ENCODE results near the gene GREM1. TPM values are rescaled to one million over a fixed set of nuclear protein-coding genes. Genes with fewer than 3 reads are reported as not detected.

The GREM1 gene
- total RNA-seq, 1 experiment from 2014 or later: 0.66 TPM

DNA sequence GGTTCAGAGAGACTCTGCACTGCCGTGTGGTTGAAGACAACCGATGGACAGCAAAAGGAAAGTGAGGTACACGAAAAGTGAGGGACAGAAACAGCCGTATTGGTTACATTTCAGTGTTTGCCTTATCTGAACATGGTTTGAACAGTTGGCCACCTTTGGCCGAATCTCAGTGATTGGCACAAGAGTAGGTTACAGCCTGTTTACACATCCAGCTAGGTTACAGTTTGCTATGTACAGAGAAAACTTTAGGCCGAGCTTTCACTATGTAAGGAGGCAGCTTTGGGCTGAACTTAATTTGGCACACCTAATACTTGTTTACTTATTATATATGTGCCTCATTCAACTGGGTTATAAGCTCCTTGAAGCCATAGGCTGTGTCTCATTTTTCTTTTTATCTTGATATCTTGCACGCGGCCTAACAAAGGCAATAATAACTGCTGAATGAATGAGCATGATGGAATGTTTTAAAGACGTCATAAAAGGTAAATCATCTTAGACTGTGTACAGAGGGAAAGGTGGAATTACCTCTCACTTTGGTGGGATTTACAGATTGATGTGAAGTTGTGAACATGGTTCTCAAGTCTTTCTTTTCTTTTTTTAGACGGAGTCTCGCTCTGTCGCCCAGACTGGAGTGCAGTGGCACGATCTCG lies 17.2 kb upstream of the GREM1 start (continued):
- TF ChIP-seq ELF1 (IDR thresholded peaks at IDR 0.05; ENCODE audit: borderline replicate concordance, low read depth) (no peak), SRF (IDR thresholded peaks at IDR 0.05; ENCODE audit: low read depth) (no peak), EGR1 (IDR thresholded peaks at IDR 0.05; ENCODE audit: low read depth) (no peak), FOSL1 (IDR thresholded peaks at IDR 0.05; ENCODE audit: low read depth) (no peak)
- TF ChIP-seq, protein P1, sequence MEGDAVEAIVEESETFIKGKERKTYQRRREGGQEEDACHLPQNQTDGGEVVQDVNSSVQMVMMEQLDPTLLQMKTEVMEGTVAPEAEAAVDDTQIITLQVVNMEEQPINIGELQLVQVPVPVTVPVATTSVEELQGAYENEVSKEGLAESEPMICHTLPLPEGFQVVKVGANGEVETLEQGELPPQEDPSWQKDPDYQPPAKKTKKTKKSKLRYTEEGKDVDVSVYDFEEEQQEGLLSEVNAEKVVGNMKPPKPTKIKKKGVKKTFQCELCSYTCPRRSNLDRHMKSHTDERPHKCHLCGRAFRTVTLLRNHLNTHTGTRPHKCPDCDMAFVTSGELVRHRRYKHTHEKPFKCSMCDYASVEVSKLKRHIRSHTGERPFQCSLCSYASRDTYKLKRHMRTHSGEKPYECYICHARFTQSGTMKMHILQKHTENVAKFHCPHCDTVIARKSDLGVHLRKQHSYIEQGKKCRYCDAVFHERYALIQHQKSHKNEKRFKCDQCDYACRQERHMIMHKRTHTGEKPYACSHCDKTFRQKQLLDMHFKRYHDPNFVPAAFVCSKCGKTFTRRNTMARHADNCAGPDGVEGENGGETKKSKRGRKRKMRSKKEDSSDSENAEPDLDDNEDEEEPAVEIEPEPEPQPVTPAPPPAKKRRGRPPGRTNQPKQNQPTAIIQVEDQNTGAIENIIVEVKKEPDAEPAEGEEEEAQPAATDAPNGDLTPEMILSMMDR (IDR thresholded peaks at IDR 0.05 in 2 of 3, conservative IDR thresholded peaks at IDR 0.05 in 1 of 3; ENCODE audit: borderline replicate concordance in 1 of 3, insufficient read depth in 1 of 3, low read depth in 2 of 3, low read length in 2 of 3): no peak

DNA sequence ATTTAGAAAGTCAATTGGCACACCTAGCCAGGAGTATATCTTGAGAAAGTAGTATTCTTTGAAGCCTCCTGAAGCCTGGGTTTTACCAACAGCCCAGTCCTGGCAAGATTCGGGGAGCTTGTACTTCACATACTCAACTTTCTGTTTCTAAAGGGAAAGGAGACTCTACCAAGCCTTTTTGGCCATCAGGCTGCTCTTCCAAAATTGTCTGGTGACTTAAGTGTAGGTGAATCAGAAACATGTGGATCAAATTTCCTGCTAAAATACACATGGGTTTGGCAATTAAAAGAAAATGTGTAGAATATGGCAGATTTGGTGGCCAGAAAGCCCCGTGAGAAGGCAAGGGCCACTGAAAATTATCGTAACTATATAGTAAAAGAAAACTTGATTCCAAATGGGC lies 15.9 kb upstream of the GREM1 start:
- no peaks in the 10 kb centered on the region for H3K27me3 ChIP-seq (ENCODE audit: insufficient read depth, low read length)
- no peaks in the 10 kb centered on the region for H4K20me1 ChIP-seq (ENCODE audit: insufficient read depth)
- H2AFZ ChIP-seq (ENCODE audit: low read depth, low read length, poor library complexity, severe bottlenecking): no peak overlapping the region
- TF ChIP-seq TCF7L2 (IDR thresholded peaks at IDR 0.05; ENCODE audit: borderline replicate concordance, extremely low read depth, insufficient read depth, insufficient read length) (no peak), CBX3 (IDR thresholded peaks at IDR 0.05; ENCODE audit: low read depth) (no peak), EZH2phosphoT487 (IDR thresholded peaks at IDR 0.05; ENCODE audit: borderline replicate concordance) (no peak), RAD21 (IDR thresholded peaks at IDR 0.05; ENCODE audit: low read depth) (no peak), YY1 (IDR thresholded peaks at IDR 0.05; ENCODE audit: extremely low read depth, insufficient replicate concordance, low read depth, low read length) (no peak), CEBPB (IDR thresholded peaks at IDR 0.05; ENCODE audit: low read depth) (no peak), ELF1 (IDR thresholded peaks at IDR 0.05; ENCODE audit: borderline replicate concordance, low read depth) (no peak), ZNF274 (IDR thresholded peaks at IDR 0.05; ENCODE audit: low read depth, low read length) (no peak), EGR1 (IDR thresholded peaks at IDR 0.05; ENCODE audit: low read depth) (no peak), SRF (IDR thresholded peaks at IDR 0.05; ENCODE audit: low read depth) (no peak), POLR2AphosphoS5 (IDR thresholded peaks at IDR 0.05; ENCODE audit: low read depth, low read length) (no peak)
- TF ChIP-seq, protein P2, sequence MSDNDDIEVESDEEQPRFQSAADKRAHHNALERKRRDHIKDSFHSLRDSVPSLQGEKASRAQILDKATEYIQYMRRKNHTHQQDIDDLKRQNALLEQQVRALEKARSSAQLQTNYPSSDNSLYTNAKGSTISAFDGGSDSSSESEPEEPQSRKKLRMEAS (IDR thresholded peaks at IDR 0.05): no peak
- TF ChIP-seq, protein P3, sequence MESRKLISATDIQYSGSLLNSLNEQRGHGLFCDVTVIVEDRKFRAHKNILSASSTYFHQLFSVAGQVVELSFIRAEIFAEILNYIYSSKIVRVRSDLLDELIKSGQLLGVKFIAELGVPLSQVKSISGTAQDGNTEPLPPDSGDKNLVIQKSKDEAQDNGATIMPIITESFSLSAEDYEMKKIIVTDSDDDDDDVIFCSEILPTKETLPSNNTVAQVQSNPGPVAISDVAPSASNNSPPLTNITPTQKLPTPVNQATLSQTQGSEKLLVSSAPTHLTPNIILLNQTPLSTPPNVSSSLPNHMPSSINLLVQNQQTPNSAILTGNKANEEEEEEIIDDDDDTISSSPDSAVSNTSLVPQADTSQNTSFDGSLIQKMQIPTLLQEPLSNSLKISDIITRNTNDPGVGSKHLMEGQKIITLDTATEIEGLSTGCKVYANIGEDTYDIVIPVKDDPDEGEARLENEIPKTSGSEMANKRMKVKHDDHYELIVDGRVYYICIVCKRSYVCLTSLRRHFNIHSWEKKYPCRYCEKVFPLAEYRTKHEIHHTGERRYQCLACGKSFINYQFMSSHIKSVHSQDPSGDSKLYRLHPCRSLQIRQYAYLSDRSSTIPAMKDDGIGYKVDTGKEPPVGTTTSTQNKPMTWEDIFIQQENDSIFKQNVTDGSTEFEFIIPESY (IDR thresholded peaks at IDR 0.05; ENCODE audit: extremely low read depth, insufficient replicate concordance, low read length): no peak
- TF ChIP-seq, protein P4, sequence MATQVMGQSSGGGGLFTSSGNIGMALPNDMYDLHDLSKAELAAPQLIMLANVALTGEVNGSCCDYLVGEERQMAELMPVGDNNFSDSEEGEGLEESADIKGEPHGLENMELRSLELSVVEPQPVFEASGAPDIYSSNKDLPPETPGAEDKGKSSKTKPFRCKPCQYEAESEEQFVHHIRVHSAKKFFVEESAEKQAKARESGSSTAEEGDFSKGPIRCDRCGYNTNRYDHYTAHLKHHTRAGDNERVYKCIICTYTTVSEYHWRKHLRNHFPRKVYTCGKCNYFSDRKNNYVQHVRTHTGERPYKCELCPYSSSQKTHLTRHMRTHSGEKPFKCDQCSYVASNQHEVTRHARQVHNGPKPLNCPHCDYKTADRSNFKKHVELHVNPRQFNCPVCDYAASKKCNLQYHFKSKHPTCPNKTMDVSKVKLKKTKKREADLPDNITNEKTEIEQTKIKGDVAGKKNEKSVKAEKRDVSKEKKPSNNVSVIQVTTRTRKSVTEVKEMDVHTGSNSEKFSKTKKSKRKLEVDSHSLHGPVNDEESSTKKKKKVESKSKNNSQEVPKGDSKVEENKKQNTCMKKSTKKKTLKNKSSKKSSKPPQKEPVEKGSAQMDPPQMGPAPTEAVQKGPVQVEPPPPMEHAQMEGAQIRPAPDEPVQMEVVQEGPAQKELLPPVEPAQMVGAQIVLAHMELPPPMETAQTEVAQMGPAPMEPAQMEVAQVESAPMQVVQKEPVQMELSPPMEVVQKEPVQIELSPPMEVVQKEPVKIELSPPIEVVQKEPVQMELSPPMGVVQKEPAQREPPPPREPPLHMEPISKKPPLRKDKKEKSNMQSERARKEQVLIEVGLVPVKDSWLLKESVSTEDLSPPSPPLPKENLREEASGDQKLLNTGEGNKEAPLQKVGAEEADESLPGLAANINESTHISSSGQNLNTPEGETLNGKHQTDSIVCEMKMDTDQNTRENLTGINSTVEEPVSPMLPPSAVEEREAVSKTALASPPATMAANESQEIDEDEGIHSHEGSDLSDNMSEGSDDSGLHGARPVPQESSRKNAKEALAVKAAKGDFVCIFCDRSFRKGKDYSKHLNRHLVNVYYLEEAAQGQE (IDR thresholded peaks at IDR 0.05; ENCODE audit: low read depth): no peak
- H3K4me2 ChIP-seq (ENCODE audit: low read length): no peak overlapping the region
- no peaks in the 10 kb centered on the region for H3K36me3 ChIP-seq (ENCODE audit: control insufficient read depth in 1 of 2, insufficient read depth in 2 of 2, low read length in 2 of 2)
- H3K9me3 ChIP-seq (ENCODE audit: control insufficient read depth in 1 of 2, insufficient read depth in 1 of 2, low read depth in 1 of 2, low read length in 2 of 2): no peaks in the 10 kb centered on the region
- H3K4me3 ChIP-seq (replicated peaks in 1 of 2; ENCODE audit: low read depth in 1 of 2, low read length in 2 of 2): no peak overlapping the region
- DNase-seq (ENCODE audit: low read depth, low spot score): no peak
- RAD21 ChIA-PET (ENCODE audit: low non-redundant PET in 1 of 2, low total read pairs in 2 of 2, uncharacterized antibody in 2 of 2, unreplicated experiment in 2 of 2): no interaction called here
- no peak for ATAC-seq
- H3K9me2 ChIP-seq (ENCODE audit: insufficient read depth): no peaks in the 10 kb centered on the region
- no TSS peak for BruUV-seq (replicated peaks)
- no peak overlapping the region for H3K27ac ChIP-seq (ENCODE audit: low read depth, low read length)
- POLR2A ChIA-PET: no interaction called here
- H3K79me2 ChIP-seq (ENCODE audit: insufficient read depth, low read length): no peaks in the 10 kb centered on the region
- intact Hi-C loops (cut with micrococcal nuclease): no loop called here
- H3K9ac ChIP-seq (ENCODE audit: low read length): no peak overlapping the region
- peaks cover 0 to 4% of the 10 kb centered on the region in 2 experiments; a peak in 3 of 4 replicates for H3K4me1 ChIP-seq (ENCODE audit: control insufficient read depth in 1 of 2, insufficient read depth in 2 of 2, low read length in 2 of 2)
- CTCF ChIA-PET: no interaction called here

Data from HCT116 (cell line).